NCI-H2107 treated with DMSO at 0.1 percent for 48 hours (cell line): ENCODE results near the gene CHIT1.

Experiments used
- DNase-seq: peaks from one replicate; lab custom pipeline; 2025; ENCODE audit not compliant: unreplicated experiment; lab: John Stamatoyannopoulos, UW

CHIT1 gene

DNA sequence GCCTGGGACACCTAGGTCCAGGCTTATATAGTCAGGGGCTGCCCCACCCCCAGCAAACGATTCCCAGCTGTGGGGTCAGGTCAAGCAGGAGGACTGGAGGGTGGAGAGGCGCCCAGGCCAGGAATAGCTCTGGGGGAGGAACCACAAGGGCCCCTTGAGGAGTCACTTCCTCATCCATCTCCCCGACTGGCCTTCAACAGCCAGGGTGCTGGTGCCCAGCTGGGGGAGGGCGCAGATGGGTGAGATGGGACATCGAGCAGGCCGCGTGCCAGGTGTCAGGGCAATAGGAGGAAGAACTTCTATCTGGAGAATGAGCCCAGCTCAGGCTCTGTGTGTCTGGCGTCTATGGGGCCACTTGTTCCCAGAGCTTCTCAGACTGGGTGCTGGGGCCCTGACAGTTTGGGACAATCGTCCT, 53.6 kb downstream of the CHIT1 start:
- no peak for DNase-seq

- DNase-seq: no peak
These were observed 54.1 kb downstream of the CHIT1 start, which contains the start of gene MYBPH for GRCh38 chr1:203175237-203175826. TSS of gene MYBPH (minus strand) at chr1:203175826. CDS start at chr1:203175755, 71 bp downstream.

DNA sequence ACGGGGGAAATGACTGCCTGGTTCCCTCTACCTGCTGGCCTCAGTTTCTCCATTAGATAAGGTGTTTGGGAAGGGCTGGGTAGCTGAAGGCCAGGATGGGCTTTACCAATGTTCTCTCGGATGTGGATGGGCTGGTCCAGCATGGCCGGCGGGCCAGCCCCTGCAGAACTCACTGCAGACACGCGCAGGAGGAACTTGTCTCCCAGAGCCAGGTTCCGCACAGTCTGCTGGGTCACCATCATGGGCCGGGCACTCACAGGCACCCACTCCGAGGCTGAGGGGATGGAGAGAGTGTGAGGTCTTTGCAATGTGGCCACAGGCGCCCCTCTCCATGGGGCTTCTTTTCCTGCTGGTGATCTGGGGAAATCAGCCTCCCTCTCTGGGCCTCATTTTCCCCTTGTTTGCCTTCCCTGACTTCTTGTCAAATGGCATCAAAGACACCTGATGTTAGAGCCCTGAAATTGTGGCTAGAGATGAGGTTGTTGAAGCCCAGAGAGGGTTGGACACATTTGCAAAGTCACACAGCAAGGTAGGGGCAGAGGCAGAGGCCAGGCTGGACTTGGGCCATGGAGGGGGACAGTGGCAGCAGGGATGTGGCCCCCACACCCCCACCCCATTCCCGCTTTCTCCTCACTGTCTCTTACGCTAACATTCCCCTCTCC, 55.0 kb downstream of the CHIT1 start:
- DNase-seq: no peak

DNA sequence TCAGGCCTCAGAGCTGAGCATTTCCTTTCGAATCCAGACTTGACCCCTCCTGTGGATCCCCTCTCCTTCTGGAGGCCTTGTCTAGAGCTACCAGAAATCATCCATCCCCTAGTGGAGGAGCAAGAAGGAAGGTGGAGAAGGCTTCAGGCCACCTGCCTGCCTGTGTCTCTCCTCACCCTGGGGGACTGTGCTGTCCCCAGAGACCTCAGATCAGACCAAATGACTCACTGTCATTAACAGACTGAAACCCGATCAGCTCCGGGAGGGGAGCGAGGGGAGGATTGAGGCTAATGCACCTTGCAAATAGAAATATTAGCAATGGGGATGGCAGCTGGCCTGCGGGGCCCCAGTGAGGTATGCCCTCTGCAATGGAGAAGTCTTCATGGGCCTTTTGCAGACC, 55.9 kb downstream of the CHIT1 start:
- peak; percentile 97 for DNase-seq

DNA sequence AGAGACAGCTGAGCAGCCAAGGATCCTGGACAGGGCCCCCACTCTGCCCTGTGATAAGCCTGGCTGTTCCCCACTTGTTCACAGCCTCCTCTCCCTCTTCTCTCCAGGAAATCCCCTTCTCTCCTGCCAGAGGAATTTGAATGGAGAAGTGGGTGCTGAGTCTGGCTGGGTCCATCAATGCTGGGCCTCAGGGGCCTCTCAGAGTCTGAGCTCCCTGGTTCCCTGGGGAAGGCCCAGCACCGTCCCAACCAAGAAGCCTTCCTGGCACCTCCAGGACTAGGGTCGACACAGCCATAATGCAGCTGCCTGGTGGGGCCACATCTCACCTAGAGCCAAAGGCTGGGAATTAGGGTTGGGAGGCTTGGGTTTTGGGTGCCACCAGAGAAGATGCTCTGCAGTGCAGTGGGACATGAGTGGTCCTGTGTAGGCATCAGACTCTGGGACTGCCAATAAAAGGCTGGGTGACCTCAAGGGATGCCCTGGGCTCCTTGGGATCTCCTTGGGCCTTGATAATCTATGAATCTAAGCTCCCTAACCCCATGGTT, 56.4 kb downstream of the CHIT1 start:
- DNase-seq: no peak

GRCh38 chr1:203172184-203173010, 57.1 kb downstream of the CHIT1 start:
- peak; percentile 77 for DNase-seq

- DNase-seq: no peak
These were observed 57.9 kb downstream of the CHIT1 start for GRCh38 chr1:203171341-203172183.

DNA sequence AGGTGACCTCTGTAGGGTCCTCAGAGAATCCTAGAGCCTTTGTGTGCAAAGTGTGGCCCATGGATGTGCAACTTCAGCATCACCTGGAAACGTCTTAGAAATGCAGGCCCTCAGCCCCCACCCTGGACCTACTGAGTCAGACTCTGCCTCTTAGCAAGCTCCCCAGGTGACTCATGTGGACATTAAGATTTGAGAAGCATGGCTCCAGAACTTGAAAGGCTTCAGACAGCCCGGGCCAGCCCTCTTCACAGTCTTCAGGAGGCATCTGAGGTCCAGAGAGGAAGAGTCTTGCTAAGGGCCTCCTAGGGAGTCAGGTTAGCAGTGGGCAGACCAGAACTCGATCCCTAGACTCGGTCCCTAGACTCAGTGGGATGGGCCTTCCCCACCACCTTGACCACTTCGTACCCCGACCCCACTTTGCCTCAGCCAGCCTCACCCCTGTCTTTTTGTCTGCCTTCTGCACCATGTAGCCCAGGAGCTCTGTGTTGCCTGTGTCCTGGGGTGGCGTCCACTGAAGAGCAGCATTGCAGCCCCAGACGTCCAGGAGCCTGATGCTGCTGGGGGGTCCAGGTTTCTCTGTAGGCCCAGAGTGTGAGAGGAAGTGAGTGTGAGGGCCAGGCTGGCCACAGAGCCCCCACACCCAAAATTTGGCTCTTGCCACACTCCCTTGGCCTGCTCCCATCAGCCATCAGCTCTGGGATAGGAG, 58.7 kb downstream of the CHIT1 start:
- DNase-seq: no peak

DNA sequence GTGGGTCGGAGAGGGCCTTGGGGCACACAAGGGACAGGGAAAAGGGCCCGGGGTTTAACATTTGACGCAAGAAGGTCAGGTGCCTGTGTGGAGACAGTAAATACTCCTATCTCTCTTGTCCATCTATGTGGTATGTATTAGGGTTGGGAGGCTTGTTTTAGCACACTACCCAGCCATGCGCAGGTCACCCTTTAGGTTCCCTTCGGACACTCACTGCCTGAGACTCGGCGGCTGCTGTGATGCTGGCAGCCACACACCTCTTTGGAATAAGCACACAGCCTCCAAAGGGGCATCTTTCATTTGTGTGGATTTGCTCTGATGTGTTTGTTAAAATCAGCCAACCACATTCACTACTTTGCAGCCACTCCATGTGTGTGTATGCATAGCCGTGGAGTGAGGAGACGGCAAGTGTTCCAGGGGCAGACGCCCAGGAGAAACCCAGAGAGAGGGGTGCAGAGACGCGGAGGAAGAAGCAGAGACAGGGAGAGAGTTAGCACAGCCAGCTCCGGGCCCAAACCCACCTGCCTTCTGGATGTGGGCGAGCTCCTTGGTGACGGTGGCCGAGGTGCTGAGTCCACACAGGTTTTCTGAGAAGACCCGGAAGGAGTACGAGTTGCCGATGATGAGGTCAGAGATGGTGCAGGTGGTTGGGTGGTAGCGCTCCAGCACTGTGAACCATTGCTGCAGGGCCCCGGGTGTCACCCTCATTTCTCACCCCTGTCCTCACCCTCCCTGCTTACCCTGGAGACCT, 59.5 kb downstream of the CHIT1 start:
- no peak for DNase-seq

DNA sequence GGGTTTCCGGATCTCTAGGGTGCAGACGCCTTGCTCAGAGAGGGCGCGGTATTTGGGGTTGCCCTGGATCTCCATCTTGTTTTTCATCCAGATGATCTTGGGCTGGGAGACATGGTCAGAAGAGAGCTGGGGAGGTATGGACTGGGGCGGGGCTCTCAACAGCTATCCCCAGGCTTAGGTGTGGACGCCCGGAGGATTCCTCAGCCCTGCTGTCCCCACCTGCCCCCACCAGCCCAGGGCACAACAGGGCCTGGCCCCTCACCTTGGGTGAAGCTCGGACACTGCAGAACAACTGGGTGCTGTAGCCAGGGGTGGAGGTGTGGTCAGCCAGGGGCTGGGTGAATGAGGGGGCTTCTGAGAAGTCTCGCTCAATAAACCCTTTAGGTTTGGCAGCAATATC, 60.5 kb downstream of the CHIT1 start:
- DNase-seq: no peak

GRCh38 chr1:203168256-203168786, 61.2 kb downstream of the CHIT1 start:
- no peak for DNase-seq

DNA sequence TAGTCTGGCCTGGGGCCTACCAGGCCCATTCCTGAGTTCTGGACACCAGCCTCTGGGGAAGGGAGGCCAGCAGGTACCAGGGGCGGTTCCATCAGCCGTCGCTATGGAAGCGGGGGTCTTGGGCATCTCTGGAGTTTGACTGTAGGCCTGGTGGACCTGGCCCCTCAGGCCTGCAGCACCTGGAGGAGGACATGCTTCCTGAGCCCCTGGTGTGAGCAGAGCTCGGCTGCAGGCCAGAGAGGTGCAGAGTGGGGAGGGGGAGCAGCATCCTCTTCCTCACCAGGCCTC, 61.6 kb downstream of the CHIT1 start:
- DNase-seq: no peak

- no peak for DNase-seq
These were observed 62.2 kb downstream of the CHIT1 start for GRCh38 chr1:203167026-203167912.

DNA sequence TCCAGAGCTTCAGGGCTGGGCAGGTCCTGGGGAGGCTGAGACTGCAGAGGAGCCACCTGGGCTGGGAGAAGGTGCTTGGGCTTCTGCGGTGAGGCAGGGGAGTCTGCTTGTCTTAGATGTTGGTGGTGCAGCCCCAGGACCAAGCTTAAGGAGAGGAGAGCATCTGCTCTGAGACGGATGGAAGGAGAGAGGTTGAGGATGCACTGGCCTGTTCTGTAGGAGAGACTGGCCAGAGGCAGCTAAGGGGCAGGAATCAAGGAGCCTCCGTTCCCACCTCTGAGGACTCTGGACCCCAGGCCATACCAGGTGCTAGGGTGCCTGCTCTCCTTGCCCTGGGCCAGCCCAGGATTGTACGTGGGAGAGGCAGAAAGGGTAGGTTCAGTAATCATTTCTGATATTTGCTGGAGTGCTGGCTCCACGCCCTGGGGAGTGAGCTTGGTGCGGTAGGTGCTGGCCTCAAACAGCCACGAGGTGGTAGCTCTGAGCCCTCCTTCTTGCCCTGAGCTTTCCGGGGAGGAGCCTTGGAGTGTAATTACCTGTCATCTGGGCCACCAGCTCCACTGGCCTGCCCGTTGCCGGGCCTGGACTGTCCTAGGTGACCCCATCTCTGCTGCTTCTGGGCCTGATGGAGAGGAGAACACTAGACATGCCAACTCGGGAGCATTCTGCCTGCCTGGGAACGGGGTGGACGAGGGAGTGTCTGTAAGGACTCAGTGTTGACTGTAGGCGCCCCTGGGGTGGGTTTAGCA, 63.1 kb downstream of the CHIT1 start:
- no peak for DNase-seq
